ENCODE data around the gene ACMSD.

Gene ACMSD

DNA sequence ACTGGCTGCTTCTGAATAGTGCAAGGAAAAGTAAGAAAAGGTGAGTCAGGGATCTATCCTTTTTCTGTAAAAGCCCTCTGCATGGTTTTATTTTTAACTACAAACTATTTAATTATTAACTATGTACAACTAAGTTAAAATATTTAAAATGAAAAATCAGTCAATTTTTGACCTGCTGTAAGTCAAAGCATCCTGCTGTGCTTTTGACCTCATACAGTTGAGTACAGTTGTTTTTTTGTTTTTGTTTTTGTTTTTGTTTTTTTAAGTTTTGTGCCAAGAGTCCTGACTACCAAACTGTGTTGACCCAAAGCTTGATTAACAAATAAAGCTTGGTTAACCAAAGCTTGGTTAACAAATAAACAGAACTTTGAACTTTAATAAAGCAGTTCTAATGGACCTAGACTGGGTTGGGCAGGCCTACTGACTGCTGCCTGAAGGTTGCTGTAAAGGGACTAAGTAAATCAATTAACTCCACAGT, at the start of gene ACMSD:
Gene ACMSD (plus strand): TSS at position 474 of the 478 bp plus-strand sequence. CDS start 67 bp downstream, outside the sequence.
- no peak within 1 kb of the TSS for H3K4me3 ChIP-seq (replicated peaks; ENCODE audit: low read depth, low read length)
- no peak for DNase-seq (ENCODE audit: low read depth)
- TF ChIP-seq, protein P1, sequence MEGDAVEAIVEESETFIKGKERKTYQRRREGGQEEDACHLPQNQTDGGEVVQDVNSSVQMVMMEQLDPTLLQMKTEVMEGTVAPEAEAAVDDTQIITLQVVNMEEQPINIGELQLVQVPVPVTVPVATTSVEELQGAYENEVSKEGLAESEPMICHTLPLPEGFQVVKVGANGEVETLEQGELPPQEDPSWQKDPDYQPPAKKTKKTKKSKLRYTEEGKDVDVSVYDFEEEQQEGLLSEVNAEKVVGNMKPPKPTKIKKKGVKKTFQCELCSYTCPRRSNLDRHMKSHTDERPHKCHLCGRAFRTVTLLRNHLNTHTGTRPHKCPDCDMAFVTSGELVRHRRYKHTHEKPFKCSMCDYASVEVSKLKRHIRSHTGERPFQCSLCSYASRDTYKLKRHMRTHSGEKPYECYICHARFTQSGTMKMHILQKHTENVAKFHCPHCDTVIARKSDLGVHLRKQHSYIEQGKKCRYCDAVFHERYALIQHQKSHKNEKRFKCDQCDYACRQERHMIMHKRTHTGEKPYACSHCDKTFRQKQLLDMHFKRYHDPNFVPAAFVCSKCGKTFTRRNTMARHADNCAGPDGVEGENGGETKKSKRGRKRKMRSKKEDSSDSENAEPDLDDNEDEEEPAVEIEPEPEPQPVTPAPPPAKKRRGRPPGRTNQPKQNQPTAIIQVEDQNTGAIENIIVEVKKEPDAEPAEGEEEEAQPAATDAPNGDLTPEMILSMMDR (IDR thresholded peaks at IDR 0.05; ENCODE audit: low read length, missing control alignments) = no peak

DNA sequence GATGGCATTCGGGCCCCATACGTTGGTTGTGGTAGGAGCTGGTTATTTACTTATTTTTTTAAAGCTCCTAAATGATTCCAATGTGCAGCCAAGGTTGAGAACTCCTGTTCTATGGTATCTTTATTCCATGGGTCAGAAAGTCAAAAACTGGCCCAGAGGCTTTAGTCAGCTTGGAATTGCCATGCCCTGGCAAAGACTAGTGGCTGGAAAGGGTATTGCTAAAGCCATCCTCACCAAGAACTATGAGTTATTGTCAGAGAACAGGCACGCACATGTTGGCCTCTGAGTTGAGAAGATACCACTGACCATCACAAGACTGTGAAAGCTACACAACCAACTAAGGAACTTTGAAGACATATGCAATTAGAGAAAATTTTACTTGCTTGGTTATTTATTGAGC, 47.9 kb upstream of the ACMSD start:
- no peak overlapping the region for H3K4me3 ChIP-seq (replicated peaks; ENCODE audit: low read depth, low read length)
- TF ChIP-seq, protein P1 (IDR thresholded peaks at IDR 0.05; ENCODE audit: low read length, missing control alignments) = no peak
- DNase-seq (ENCODE audit: low read depth) = no peak

DNA sequence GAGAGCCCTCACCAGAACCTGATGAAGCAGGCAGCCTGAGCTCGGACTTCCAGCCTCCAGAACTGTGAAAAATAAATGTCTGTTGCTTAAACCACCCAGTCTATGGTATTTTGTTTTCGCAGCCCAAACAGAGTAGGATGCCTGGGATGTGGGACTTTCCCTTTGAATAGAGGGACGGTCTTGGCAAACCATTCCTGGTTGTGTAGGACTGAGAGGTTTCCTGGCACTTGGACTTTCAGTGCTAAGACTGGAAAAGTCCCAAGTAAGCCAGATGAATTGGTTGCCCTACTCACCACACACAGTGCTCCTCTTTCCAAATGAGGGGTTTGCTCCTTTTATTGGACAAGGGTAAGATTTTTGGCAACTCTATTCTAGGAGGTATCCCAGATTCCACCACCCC, 46.8 kb upstream of the ACMSD start:
- DNase-seq (ENCODE audit: low read depth) = no peak

DNA sequence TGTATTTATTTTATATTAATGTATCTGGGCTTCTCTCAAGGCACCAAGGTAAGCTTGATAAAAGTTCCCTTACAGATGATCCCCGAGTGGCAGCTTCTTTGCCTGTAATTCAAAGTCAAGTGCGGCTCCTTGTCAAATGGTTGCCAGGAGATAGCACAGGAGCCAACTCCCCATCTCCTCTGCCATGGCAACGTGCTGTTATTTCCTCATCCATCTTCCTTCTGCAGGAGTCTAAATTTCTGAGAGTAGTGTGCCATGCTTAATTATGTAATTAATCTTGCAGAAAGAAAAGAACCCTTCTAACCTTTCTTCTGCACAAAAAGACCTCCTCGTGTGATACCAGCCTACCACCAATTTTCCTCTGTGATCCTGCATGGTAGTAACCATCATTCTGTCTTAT, 46.2 kb upstream of the ACMSD start:
- DNase-seq (ENCODE audit: low read depth) = no peak
- no peak overlapping the region for H3K4me3 ChIP-seq (replicated peaks; ENCODE audit: low read depth, low read length)
- TF ChIP-seq, protein P1 (IDR thresholded peaks at IDR 0.05; ENCODE audit: low read length, missing control alignments) = no peak

More for the DNA sequence above, 46.8 kb upstream of the ACMSD start:
- TF ChIP-seq, protein P1 (IDR thresholded peaks at IDR 0.05; ENCODE audit: low read length, missing control alignments) = no peak
- no peak overlapping the region for H3K4me3 ChIP-seq (replicated peaks; ENCODE audit: low read depth, low read length)

DNA sequence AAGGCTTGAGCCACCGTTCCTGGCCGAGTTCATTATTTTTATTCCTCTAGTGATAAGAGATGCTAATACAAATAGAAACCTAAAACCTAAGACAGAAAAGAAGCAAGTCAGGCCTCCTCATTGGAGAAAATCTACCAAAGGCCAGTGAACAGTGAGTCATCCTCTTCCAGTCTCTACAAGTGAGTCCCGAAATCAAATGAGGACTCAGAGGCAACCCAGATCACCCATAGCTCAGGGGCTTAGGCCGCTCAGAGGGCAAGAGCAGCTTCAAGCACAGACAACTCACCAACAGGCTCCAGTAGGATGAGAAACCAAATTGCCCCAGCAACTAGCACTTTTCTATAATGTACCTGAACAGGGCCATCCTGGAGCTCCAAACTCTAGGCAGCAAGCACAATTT, 42.7 kb upstream of the ACMSD start:
- DNase-seq (ENCODE audit: low read depth) = no peak
- H3K4me3 ChIP-seq (replicated peaks; ENCODE audit: low read depth, low read length) = no peak overlapping the region
- TF ChIP-seq, protein P1 (IDR thresholded peaks at IDR 0.05; ENCODE audit: low read length, missing control alignments) = no peak

DNA sequence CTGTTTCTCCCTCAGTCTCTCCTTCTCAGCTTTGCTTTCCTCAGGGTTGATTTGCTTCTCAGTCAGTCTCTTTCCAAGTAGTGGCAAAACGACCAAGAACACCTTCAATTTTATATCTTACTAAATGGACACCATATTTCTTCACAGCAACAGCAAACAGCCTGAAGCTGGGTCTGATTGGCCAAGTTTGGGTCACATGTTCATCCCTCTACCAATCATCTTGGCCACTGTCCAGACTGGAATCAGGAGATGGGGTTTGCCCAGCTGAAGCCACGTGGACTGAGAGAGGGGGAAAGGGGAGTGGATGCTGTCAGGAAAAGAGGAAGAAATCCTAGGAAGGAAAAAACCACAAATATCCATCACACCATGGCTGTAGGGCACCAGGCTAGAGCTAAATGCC, 42.0 kb upstream of the ACMSD start:
- no peak for DNase-seq (ENCODE audit: low read depth)
- TF ChIP-seq, protein P1 (IDR thresholded peaks at IDR 0.05; ENCODE audit: low read length, missing control alignments) = no peak
- no peak overlapping the region for H3K4me3 ChIP-seq (replicated peaks; ENCODE audit: low read depth, low read length)

DNA sequence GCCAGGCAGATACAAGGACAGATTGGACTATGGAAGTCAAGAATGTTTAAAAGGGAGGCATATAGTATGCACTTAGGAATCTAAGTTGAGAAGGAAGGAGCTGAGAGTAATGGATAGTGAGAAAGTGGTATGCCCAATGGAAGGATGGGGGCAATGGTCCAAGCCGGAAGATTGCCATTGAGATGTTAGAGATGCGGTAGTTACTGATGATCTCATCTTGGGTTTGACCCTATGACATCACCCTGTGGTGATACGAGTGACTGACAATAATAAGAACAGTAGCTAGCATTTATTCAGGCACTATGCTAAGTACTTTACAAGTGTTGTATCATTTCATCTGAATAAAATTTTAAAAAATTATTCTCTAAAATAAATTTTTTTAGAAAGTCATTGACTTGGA, 38.5 kb upstream of the ACMSD start:
- TF ChIP-seq, protein P1 (IDR thresholded peaks at IDR 0.05; ENCODE audit: low read length, missing control alignments) = no peak
- no peak for DNase-seq (ENCODE audit: low read depth)
- H3K4me3 ChIP-seq (replicated peaks; ENCODE audit: low read depth, low read length) = no peak overlapping the region

Measured in fibroblast of pulmonary artery (primary cell).